D341Med (cell line): ENCODE data around the gene LMF1.

ENCODE experiments used
- DNase-seq: peaks from one replicate; pipeline ENCODE4 v3.0.0; 2012; ENCODE audit warnings: low spot score

The LMF1 gene

DNA sequence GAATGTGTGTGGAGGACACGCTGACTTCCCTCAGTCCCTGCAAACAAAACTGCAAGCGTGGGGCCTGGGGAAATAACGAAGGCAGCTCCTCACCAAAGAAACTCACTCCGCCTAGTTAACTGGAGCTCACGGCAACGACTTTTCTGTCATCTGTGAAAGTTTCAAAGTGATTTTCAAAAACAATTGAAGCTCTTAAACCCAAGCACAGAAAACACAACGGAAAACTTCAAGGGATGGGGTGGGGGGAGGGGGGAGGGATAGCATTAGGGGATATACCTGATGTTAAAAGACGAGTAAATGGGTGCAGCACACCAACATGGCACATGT, 167.1 kb downstream of the LMF1 start:
- no peak for DNase-seq
